Measurements from ENCODE around the gene PILRB.
A peak's percentile ranks its signal among the peaks of the same experiment; 100 is the strongest.

The PILRB gene

GRCh38 chr7:100407285-100408180, 49.6 kb downstream of the PILRB start:
- peak; percentile 78 for DNase-seq (ENCODE audit: low spot score)

DNA sequence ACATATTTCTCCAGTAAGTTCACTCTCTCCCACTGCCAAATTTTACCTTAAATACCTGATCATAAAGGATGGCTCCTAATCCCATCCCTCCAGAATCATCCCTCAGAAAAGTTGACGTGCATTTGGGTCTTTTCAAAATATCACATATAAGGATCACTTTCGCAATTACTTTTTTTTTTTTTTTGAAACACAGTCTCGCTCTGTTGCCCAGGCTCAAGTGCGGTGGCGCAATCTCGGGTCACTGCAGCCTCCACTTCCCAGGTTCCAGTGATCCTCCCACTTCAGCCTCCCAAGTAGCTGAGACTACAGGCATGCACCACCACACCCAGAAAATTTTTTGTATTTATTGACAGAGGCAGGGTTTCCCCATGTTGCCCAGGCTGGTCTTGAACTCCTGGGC, 53.2 kb downstream of the PILRB start:
- DNase-seq (ENCODE audit: low spot score) = no peak

- DNase-seq (ENCODE audit: low spot score) = no peak
Measured at GRCh38 chr7:100413346-100413745, 55.4 kb downstream of the PILRB start.

- DNase-seq (ENCODE audit: low spot score) = no peak
Measured at GRCh38 chr7:100413889-100414288, 56.0 kb downstream of the PILRB start.

- no peak for DNase-seq (ENCODE audit: low spot score)
Measured at GRCh38 chr7:100415448-100415847, 57.5 kb downstream of the PILRB start.

Data from kidney tubule cell (primary cell).